Liver (tissue), 9 donors: ENCODE results near the gene IRAK2. TPM values are rescaled to one million over a fixed set of nuclear protein-coding genes. Genes with fewer than 3 reads are reported as not detected.
"Not testable (repeated sequence)": the region's sequence is repeated elsewhere in the genome, so short reads cannot be mapped to it uniquely, and the experiment has no call there.

ENCODE experiments used
- DNase-seq: peaks from one replicate; pipeline ENCODE4 v3.0.0-alpha.2; 2017; ENCODE audit warnings: low spot score
- H3K27ac ChIP-seq, 2 donors: one replicate each; pipeline ENCODE4 v1.7.0; 2013; ENCODE audit warnings: inconsistent platforms in 2 of 2, low read length in 2 of 2, control low read depth in 1 of 2, low read depth in 1 of 2, mild to moderate bottlenecking in 1 of 2
- H3K27me3 ChIP-seq, 4 donors: one replicate each; pipeline versions ENCODE4 v1.6.1 to v1.7.0; 2013; ENCODE audit warnings: low read length in 3 of 4, inconsistent platforms in 1 of 4, mild to moderate bottlenecking in 1 of 4, moderate library complexity in 1 of 4; ENCODE audit not compliant: control insufficient read depth in 4 of 4, insufficient read depth in 4 of 4
- H3K36me3 ChIP-seq, 4 donors: one replicate each; pipeline versions ENCODE4 v1.6.1 to v1.7.0; 2013; ENCODE audit warnings: low read length in 3 of 4, mild to moderate bottlenecking in 3 of 4, low read depth in 1 of 4, moderate library complexity in 1 of 4; ENCODE audit not compliant: control insufficient read depth in 4 of 4, insufficient read depth in 3 of 4
- H3K4me1 ChIP-seq, 4 donors: one replicate each; pipeline versions ENCODE4 v1.6.1 to v1.7.0; 2013; ENCODE audit warnings: low read length in 3 of 4, mild to moderate bottlenecking in 3 of 4, moderate library complexity in 1 of 4; ENCODE audit not compliant: control insufficient read depth in 4 of 4, insufficient read depth in 4 of 4
- H3K4me3 ChIP-seq, 3 donors: one replicate each; pipeline versions ENCODE4 v1.6.1 to v1.7.0; 2013; ENCODE audit warnings: low read length in 3 of 3, control low read depth in 1 of 3, low read depth in 1 of 3, mild to moderate bottlenecking in 1 of 3
- H3K9ac ChIP-seq, 2 donors: one replicate each; pipeline ENCODE4 v1.7.0; 2013; ENCODE audit warnings: low read length in 2 of 2, mild to moderate bottlenecking in 2 of 2, moderate library complexity in 2 of 2, control low read depth in 1 of 2, low read depth in 1 of 2
- H3K9me3 ChIP-seq, 4 donors: one replicate each; pipeline versions ENCODE4 v1.6.1 to v1.7.0; 2013; ENCODE audit warnings: low read length in 3 of 4; ENCODE audit not compliant: control insufficient read depth in 4 of 4
- ATF3 ChIP-seq: IDR thresholded peaks from 2 replicates; pipeline ENCODE4 v1.6.1; 2016; ENCODE audit warnings: antibody characterized with exemption
- CTCF ChIP-seq: fragments of 150-350 bp; IDR thresholded peaks from 2 replicates; pipeline ENCODE4 v1.5.1; 2017; ENCODE audit warnings: improper control_type of control experiment, low read depth, low read length; ENCODE audit not compliant: missing input control
- EGR1 ChIP-seq, 2 donors: IDR thresholded peaks; 2 replicates each; pipeline ENCODE4 v1.6.1; 2016 to 2018; ENCODE audit warnings: antibody characterized with exemption in 2 of 2, low read depth in 2 of 2
- FOXA1 ChIP-seq: IDR thresholded peaks from 2 replicates; pipeline ENCODE4 v1.6.1; 2016; ENCODE audit warnings: antibody characterized with exemption
- FOXA2 ChIP-seq: IDR thresholded peaks from 2 replicates; pipeline ENCODE4 v1.6.1; 2016; ENCODE audit warnings: antibody characterized with exemption
- GABPA ChIP-seq, 2 donors: IDR thresholded peaks in 1 of 2; conservative IDR thresholded peaks in 1 of 2; 2 replicates each; pipeline ENCODE4 v1.6.1; 2016; ENCODE audit warnings: antibody characterized with exemption in 2 of 2, mild to moderate bottlenecking in 1 of 2, moderate library complexity in 1 of 2
- HNF4A ChIP-seq, 2 donors: conservative IDR thresholded peaks; 2 replicates each; pipeline ENCODE4 v1.6.1; 2016; ENCODE audit warnings: antibody characterized with exemption in 2 of 2, mild to moderate bottlenecking in 2 of 2
- HNF4G ChIP-seq: IDR thresholded peaks from 2 replicates; pipeline ENCODE4 v1.6.1; 2016; ENCODE audit warnings: antibody characterized with exemption
- JUND ChIP-seq, 2 donors: IDR thresholded peaks; 2 replicates each; pipeline ENCODE4 v1.6.1; 2016; ENCODE audit warnings: antibody characterized with exemption in 2 of 2
- MAX ChIP-seq: IDR thresholded peaks from 2 replicates; pipeline ENCODE4 v1.6.1; 2016; ENCODE audit warnings: antibody characterized with exemption
- NR2F2 ChIP-seq: IDR thresholded peaks from 2 replicates; pipeline ENCODE4 v1.6.1; 2016; ENCODE audit warnings: antibody characterized with exemption
- RAD21 ChIP-seq, 2 donors: IDR thresholded peaks; 2 replicates each; pipeline ENCODE4 v1.6.1; 2016; ENCODE audit warnings: antibody characterized with exemption in 2 of 2, mild to moderate bottlenecking in 2 of 2
- REST ChIP-seq: IDR thresholded peaks from 2 replicates; pipeline ENCODE4 v1.6.1; 2016; ENCODE audit warnings: antibody characterized with exemption, mild to moderate bottlenecking
- RXRA ChIP-seq, 2 donors: IDR thresholded peaks; 2 replicates each; pipeline ENCODE4 v1.6.1; 2017 to 2018; ENCODE audit warnings: antibody characterized with exemption in 2 of 2, mild to moderate bottlenecking in 1 of 2
- SP1 ChIP-seq: IDR thresholded peaks from 2 replicates; pipeline ENCODE4 v1.6.1; 2018; ENCODE audit warnings: antibody characterized with exemption, mild to moderate bottlenecking
- TAF1 ChIP-seq: conservative IDR thresholded peaks from 2 replicates; pipeline ENCODE4 v1.6.1; 2016; ENCODE audit warnings: antibody characterized with exemption, mild to moderate bottlenecking
- YY1 ChIP-seq: IDR thresholded peaks from 2 replicates; pipeline ENCODE4 v1.6.1; 2016; ENCODE audit warnings: antibody characterized with exemption, mild to moderate bottlenecking
- ZBTB33 ChIP-seq: IDR thresholded peaks from 2 replicates; pipeline ENCODE4 v1.6.1; 2016; ENCODE audit warnings: antibody characterized with exemption
- WGBS: extraction: QIAGEN DNeasy Blood & Tissue Kit; methylation state at CpG from one replicate; pipeline ENCODE4 v1.1.7; 2013; 5-methylcytosine and 5-hydroxymethylcytosine counted together
- polyA plus RNA-seq, 2 donors: library from polyadenylated mRNA; stranded (reverse) in 1 of 2; unstranded in 1 of 2; fragments of 200-250 nt in 1 of 2; fragments of >200 nt in 1 of 2; fragmentation: Nextera tagmentation in 1 of 2; extraction: Ambion mirVana in 1 of 2; gene quantifications; one replicate each; pipeline versions ENCODE4 v1.2.1 to v1.2.3, GENCODE V29; 2013 to 2015
- total RNA-seq, 2 donors: library from RNA; depleted of rRNA; stranded (reverse); fragments of >200 nt; gene quantifications; one replicate each; pipeline ENCODE4 v1.2.3, GENCODE V29; 2014
- donor health status: healthy.
- donor health status: healthy.
- donor health status: healthy.
- donor health status: healthy.
- donor health status: healthy.

Gene IRAK2
- total and polyA plus RNA-seq, 4 donors = 2.7 to 9.3 (median 5.9) TPM

GRCh38 chr3:10164201-10164545, 546 bp upstream of the IRAK2 start:
- H3K27ac ChIP-seq, H3K36me3 ChIP-seq, H3K9me3 ChIP-seq, H3K9ac ChIP-seq, DNase-seq, H3K4me1 ChIP-seq, H3K27me3 ChIP-seq: not testable (repeated sequence)
- WGBS = 70% methylated on average over 12 of the region's 12 CpGs
- peak overlapping the region in 1 of 3 donors; percentile 69 for H3K4me3 ChIP-seq

GRCh38 chr3:10166213-10166604, 1.5 kb downstream of the IRAK2 start:
- Histone ChIP-seq H3K9ac (no peak overlapping the region), H3K4me1 (peaks cover 0 to 3% (median 0%) of the 10 kb centered on the region in 4 donors), H3K27ac (no peak overlapping the region), H3K9me3 (no peaks in the 10 kb centered on the region), H3K4me3 (no peak overlapping the region), H3K27me3 (no peaks in the 10 kb centered on the region), H3K36me3 (no peaks in the 10 kb centered on the region)
- no peak for TF ChIP-seq RXRA (IDR thresholded peaks at IDR 0.05)
- no peak for TF ChIP-seq CTCF
- no peak for TF ChIP-seq ATF3
- no peak for TF ChIP-seq RAD21 (IDR thresholded peaks at IDR 0.05)
- TF ChIP-seq MAX = no peak
- TF ChIP-seq EGR1 (IDR thresholded peaks at IDR 0.05; ENCODE audit: low read depth in 2 of 2) = no peak
- TF ChIP-seq FOXA2 = no peak
- TF ChIP-seq HNF4G = no peak
- TF ChIP-seq HNF4A (conservative IDR thresholded peaks at IDR 0.05) = no peak
- TF ChIP-seq NR2F2 = no peak
- TF ChIP-seq GABPA (IDR thresholded peaks at IDR 0.05 in 1 of 2, conservative IDR thresholded peaks at IDR 0.05 in 1 of 2) = no peak
- TF ChIP-seq TAF1 = no peak
- no peak for TF ChIP-seq SP1
- no peak for TF ChIP-seq REST
- no peak for TF ChIP-seq JUND (IDR thresholded peaks at IDR 0.05)
- no peak for TF ChIP-seq ZBTB33
- no peak for TF ChIP-seq YY1
- TF ChIP-seq FOXA1 = no peak
- 96% methylated on average over 5 of the region's 5 CpGs for WGBS
- no peak for DNase-seq
